NCI-H2107 treated with DMSO at 0.1 percent for 48 hours (cell line): ENCODE data around the gene ZFHX3.
"Not testable (repeated sequence)": the region's sequence is repeated elsewhere in the genome, so short reads cannot be mapped to it uniquely, and the experiment has no call there.

ENCODE experiments used
- DNase-seq: peaks from one replicate; lab custom pipeline; 2025; ENCODE audit not compliant: unreplicated experiment; lab: John Stamatoyannopoulos, UW

The ZFHX3 gene

GRCh38 chr16:73047536-73048291 is at the start of gene ZFHX3:
Gene ZFHX3 (minus strand): TSS chr16:73048128. CDS start chr16:72960145, 87,983 bp downstream.
- DNase-seq, result peak; percentile 55

- no peak for DNase-seq
These were observed 48.6 kb upstream of the ZFHX3 start for GRCh38 chr16:73096510-73096909.

GRCh38 chr16:73095885-73096421 is 48.0 kb upstream of the ZFHX3 start:
- DNase-seq, result peak; percentile 70

- no peak for DNase-seq
These were observed 47.4 kb upstream of the ZFHX3 start for GRCh38 chr16:73095142-73095820.

- no peak for DNase-seq
These were observed 46.4 kb upstream of the ZFHX3 start for GRCh38 chr16:73094371-73094770.

GRCh38 chr16:73093146-73094144 is 45.5 kb upstream of the ZFHX3 start:
- DNase-seq, result no peak

GRCh38 chr16:73092236-73092781 is 44.4 kb upstream of the ZFHX3 start:
- DNase-seq, result no peak

GRCh38 chr16:73091174-73091573 is 43.2 kb upstream of the ZFHX3 start:
- no peak for DNase-seq

- DNase-seq, result no peak
These were observed 41.5 kb upstream of the ZFHX3 start for GRCh38 chr16:73089420-73089819.

GRCh38 chr16:73086108-73086507 is 38.2 kb upstream of the ZFHX3 start:
- DNase-seq, result no peak

- DNase-seq, result no peak
These were observed 35.3 kb upstream of the ZFHX3 start for GRCh38 chr16:73083271-73083670.

- DNase-seq, result not testable (repeated sequence)
These were observed 34.7 kb upstream of the ZFHX3 start for GRCh38 chr16:73082634-73083051.

GRCh38 chr16:73080931-73081330 is 33.0 kb upstream of the ZFHX3 start:
- DNase-seq, result no peak

- no peak for DNase-seq
These were observed 28.4 kb upstream of the ZFHX3 start for GRCh38 chr16:73076324-73076810.

GRCh38 chr16:73074382-73074781 is 26.5 kb upstream of the ZFHX3 start:
- DNase-seq, result no peak

- DNase-seq, result not testable (repeated sequence)
These were observed 24.1 kb upstream of the ZFHX3 start for GRCh38 chr16:73072051-73072450.

- peak; percentile 84 for DNase-seq
These were observed 23.4 kb upstream of the ZFHX3 start for GRCh38 chr16:73071131-73071940.

GRCh38 chr16:73069581-73070262 is 21.8 kb upstream of the ZFHX3 start:
- DNase-seq, result no peak
